Measurements from ENCODE around the gene KCNJ9. TPM values are rescaled to one million over a fixed set of nuclear protein-coding genes. Genes with fewer than 3 reads are reported as not detected.
"Not testable (repeated sequence)": the region's sequence is repeated elsewhere in the genome, so short reads cannot be mapped to it uniquely, and the experiment has no call there.

The KCNJ9 gene
- total RNA-seq, 2 donors from 2014 or later: 0.51 TPM; not detected in 1

- Histone ChIP-seq H3K36me3 (no peaks in the 10 kb centered on the region), H3K27ac (no peak overlapping the region), H3K4me3 (no peak overlapping the region), H3K9me3 (no peaks in the 10 kb centered on the region), H3K4me1 (replicated peaks) (no peaks in the 10 kb centered on the region), H3K27me3 (replicated peaks; ENCODE audit: insufficient read depth) (no peaks in the 10 kb centered on the region)
- intact Hi-C loops (cut with DNase I): loop anchor here (5.0 kb wide), 1 partner anchor 33 kb away; the partner anchor contains the start of gene KCNJ9
- DNase-seq (ENCODE audit: low spot score): no peak
- 88% methylated on average over 3 of the region's 3 CpGs for WGBS
- no peak for TF ChIP-seq POLR2AphosphoS5 (IDR thresholded peaks at IDR 0.05)
- TF ChIP-seq CTCF (IDR thresholded peaks at IDR 0.05): no peak
- TF ChIP-seq POLR2A (IDR thresholded peaks at IDR 0.05): no peak
These were observed 32.2 kb upstream of the KCNJ9 start for GRCh38 chr1:160049101-160049500.

- H3K36me3 ChIP-seq; intact Hi-C loops (cut with DNase I); H3K27me3 ChIP-seq (replicated peaks; ENCODE audit: insufficient read depth); DNase-seq (ENCODE audit: low spot score); H3K4me3 ChIP-seq; H3K4me1 ChIP-seq (replicated peaks); H3K27ac ChIP-seq; H3K9me3 ChIP-seq: not testable (repeated sequence)
- 50% methylated on average over 2 of the region's 2 CpGs for WGBS
These were observed 31.2 kb upstream of the KCNJ9 start for GRCh38 chr1:160050182-160050581.

- no peaks in the 10 kb centered on the region for H3K36me3 ChIP-seq
- intact Hi-C loops (cut with DNase I): no loop called here
- 75% methylated on average over 1 of the region's 1 CpG for WGBS
- no peak overlapping the region for H3K4me3 ChIP-seq
- no peaks in the 10 kb centered on the region for H3K4me1 ChIP-seq (replicated peaks)
- no peak overlapping the region for H3K27ac ChIP-seq
- no peak for TF ChIP-seq POLR2A (IDR thresholded peaks at IDR 0.05)
- no peak for TF ChIP-seq CTCF (IDR thresholded peaks at IDR 0.05)
- TF ChIP-seq POLR2AphosphoS5 (IDR thresholded peaks at IDR 0.05): no peak
- no peaks in the 10 kb centered on the region for H3K27me3 ChIP-seq (replicated peaks; ENCODE audit: insufficient read depth)
- no peak for DNase-seq (ENCODE audit: low spot score)
- H3K9me3 ChIP-seq: no peaks in the 10 kb centered on the region
These were observed 30.7 kb upstream of the KCNJ9 start for GRCh38 chr1:160050619-160051018.

- no peaks in the 10 kb centered on the region for H3K9me3 ChIP-seq
- TF ChIP-seq POLR2AphosphoS5 (IDR thresholded peaks at IDR 0.05): no peak
- 53% methylated on average over 6 of the region's 6 CpGs for WGBS
- no peaks in the 10 kb centered on the region for H3K4me1 ChIP-seq (replicated peaks)
- H3K4me3 ChIP-seq: no peak overlapping the region
- H3K36me3 ChIP-seq: no peaks in the 10 kb centered on the region
- no peak overlapping the region for H3K27ac ChIP-seq
- no peak for DNase-seq (ENCODE audit: low spot score)
- intact Hi-C loops (cut with DNase I): no loop called here
- no peaks in the 10 kb centered on the region for H3K27me3 ChIP-seq (replicated peaks; ENCODE audit: insufficient read depth)
These were observed 28.4 kb upstream of the KCNJ9 start for GRCh38 chr1:160052936-160053335.

GRCh38 chr1:160053548-160054365 is 27.6 kb upstream of the KCNJ9 start:
- intact Hi-C loops (cut with DNase I): no loop called here
- Histone ChIP-seq H3K36me3 (no peaks in the 10 kb centered on the region), H3K9me3 (no peaks in the 10 kb centered on the region), H3K27ac (no peak overlapping the region), H3K4me3 (no peak overlapping the region), H3K4me1 (replicated peaks) (no peaks in the 10 kb centered on the region), H3K27me3 (replicated peaks; ENCODE audit: insufficient read depth) (no peaks in the 10 kb centered on the region)
- no peak for DNase-seq (ENCODE audit: low spot score)
- TF ChIP-seq POLR2AphosphoS5 (IDR thresholded peaks at IDR 0.05): no peak
- TF ChIP-seq POLR2A (IDR thresholded peaks at IDR 0.05): no peak
- no peak for TF ChIP-seq CTCF (IDR thresholded peaks at IDR 0.05)
- 57% methylated on average over 7 of the region's 7 CpGs for WGBS

GRCh38 chr1:160056648-160057169 is 24.6 kb upstream of the KCNJ9 start:
- H3K36me3 ChIP-seq: no peaks in the 10 kb centered on the region
- TF ChIP-seq POLR2A (IDR thresholded peaks at IDR 0.05): no peak
- no peak for TF ChIP-seq CTCF (IDR thresholded peaks at IDR 0.05)
- no peak for TF ChIP-seq POLR2AphosphoS5 (IDR thresholded peaks at IDR 0.05)
- DNase-seq (ENCODE audit: low spot score): no peak
- H3K9me3 ChIP-seq: no peaks in the 10 kb centered on the region
- no peak overlapping the region for H3K4me3 ChIP-seq
- no peaks in the 10 kb centered on the region for H3K27me3 ChIP-seq (replicated peaks; ENCODE audit: insufficient read depth)
- intact Hi-C loops (cut with DNase I): no loop called here
- 71% methylated on average over 1 of the region's 1 CpG for WGBS
- no peaks in the 10 kb centered on the region for H3K4me1 ChIP-seq (replicated peaks)
- no peak overlapping the region for H3K27ac ChIP-seq
